ENCODE results near the gene SLC36A3. TPM values are rescaled to one million over a fixed set of nuclear protein-coding genes. Genes with fewer than 3 reads are reported as not detected.
"Not testable (repeated sequence)": the region's sequence is repeated elsewhere in the genome, so short reads cannot be mapped to it uniquely, and the experiment has no call there.

Gene SLC36A3
- polyA plus RNA-seq, 3 donors, result not detected

- no peak overlapping the region for H3K27ac ChIP-seq (ENCODE audit: low read depth, low read length)
- WGBS, 3 donors, result 85 to 86% (median 85%) methylated on average over 10 of the region's 10 CpGs
Measured at GRCh38 chr5:151250346-151251000, 53.1 kb downstream of the SLC36A3 start.

GRCh38 chr5:151249281-151249680 is 54.3 kb downstream of the SLC36A3 start:
- WGBS, 3 donors, result 78 to 95% (median 86%) methylated on average over 5 of the region's 5 CpGs
- no peak overlapping the region for H3K27ac ChIP-seq (ENCODE audit: low read depth, low read length)

GRCh38 chr5:151248651-151249050 is 54.9 kb downstream of the SLC36A3 start:
- no peak overlapping the region for H3K27ac ChIP-seq (ENCODE audit: low read depth, low read length)
- 38 to 78% (median 78%) methylated on average over 2 of the region's 2 CpGs for WGBS, 3 donors

- 70 to 85% (median 77%) methylated on average over 4 of the region's 4 CpGs for WGBS, 3 donors
- no peak overlapping the region for H3K27ac ChIP-seq (ENCODE audit: low read depth, low read length)
Measured at GRCh38 chr5:151245680-151246219, 57.8 kb downstream of the SLC36A3 start.

- 91 to 97% (median 94%) methylated on average over 3 of the region's 3 CpGs for WGBS, 3 donors
- H3K27ac ChIP-seq (ENCODE audit: low read depth, low read length), result no peak overlapping the region
Measured at GRCh38 chr5:151244206-151244605, 59.4 kb downstream of the SLC36A3 start.

- 88 to 96% (median 90%) methylated on average over 4 of the region's 4 CpGs for WGBS, 3 donors
- H3K27ac ChIP-seq (ENCODE audit: low read depth, low read length), result no peak overlapping the region
Measured at GRCh38 chr5:151243564-151243963, 60.0 kb downstream of the SLC36A3 start.

- H3K27ac ChIP-seq (ENCODE audit: low read depth, low read length), result no peak overlapping the region
- 89 to 93% (median 89%) methylated on average over 4 of the region's 4 CpGs for WGBS, 3 donors
Measured at GRCh38 chr5:151243127-151243526, 60.4 kb downstream of the SLC36A3 start.

- WGBS, 3 donors, result 82 to 93% (median 88%) methylated on average over 2 of the region's 2 CpGs
- no peak overlapping the region for H3K27ac ChIP-seq (ENCODE audit: low read depth, low read length)
Measured at GRCh38 chr5:151240924-151241635, 62.5 kb downstream of the SLC36A3 start.

- WGBS, 3 donors, result 81 to 93% (median 91%) methylated on average over 10 of the region's 10 CpGs
- not testable (repeated sequence) for H3K27ac ChIP-seq (ENCODE audit: low read depth, low read length)
Measured at GRCh38 chr5:151240268-151240835, 63.2 kb downstream of the SLC36A3 start.

- H3K27ac ChIP-seq (ENCODE audit: low read depth, low read length), result no peak overlapping the region
- WGBS, 3 donors, result 18 to 22% (median 21%) methylated on average over 17 of the region's 17 CpGs
Measured at GRCh38 chr5:151239237-151239861, 64.2 kb downstream of the SLC36A3 start.

- WGBS, 3 donors, result 47 to 52% (median 48%) methylated on average over 12 to 14 of the region's 14 CpGs
- H3K27ac ChIP-seq (ENCODE audit: low read depth, low read length), result no peak overlapping the region
Measured at GRCh38 chr5:151238303-151238741, 65.2 kb downstream of the SLC36A3 start.

- no peak overlapping the region for H3K27ac ChIP-seq (ENCODE audit: low read depth, low read length)
- 87 to 92% (median 88%) methylated on average over 7 of the region's 7 CpGs for WGBS, 3 donors
Measured at GRCh38 chr5:151237685-151238084, 65.9 kb downstream of the SLC36A3 start.

- WGBS, 3 donors, result 92 to 97% (median 93%) methylated on average over 1 of the region's 1 CpG
- H3K27ac ChIP-seq (ENCODE audit: low read depth, low read length), result no peak overlapping the region
Measured at GRCh38 chr5:151236888-151237287, 66.7 kb downstream of the SLC36A3 start.

GRCh38 chr5:151235239-151235571 is 68.4 kb downstream of the SLC36A3 start:
- WGBS, 3 donors, result 91 to 97% (median 91%) methylated on average over 6 of the region's 6 CpGs
- not testable (repeated sequence) for H3K27ac ChIP-seq (ENCODE audit: low read depth, low read length)

GRCh38 chr5:151234476-151235238 is 68.9 kb downstream of the SLC36A3 start:
- H3K27ac ChIP-seq (ENCODE audit: low read depth, low read length), result no peak overlapping the region
- 21 to 23% (median 23%) methylated on average over 17 of the region's 17 CpGs for WGBS, 3 donors

GRCh38 chr5:151233616-151234085 is 69.9 kb downstream of the SLC36A3 start:
- H3K27ac ChIP-seq (ENCODE audit: low read depth, low read length), result no peak overlapping the region
- WGBS, 3 donors, result 68 to 90% (median 87%) methylated on average over 8 of the region's 8 CpGs

GRCh38 chr5:151231359-151231758 is 72.2 kb downstream of the SLC36A3 start:
- no peak overlapping the region for H3K27ac ChIP-seq (ENCODE audit: low read depth, low read length)

- H3K27ac ChIP-seq (ENCODE audit: low read depth, low read length), result no peak overlapping the region
- WGBS, 3 donors, result 53 to 67% (median 61%) methylated on average over 6 of the region's 6 CpGs
Measured at GRCh38 chr5:151230048-151230680, 73.4 kb downstream of the SLC36A3 start.
